ENCODE data around the gene CPE. TPM values are rescaled to one million over a fixed set of nuclear protein-coding genes. Genes with fewer than 3 reads are reported as not detected.
A peak's percentile ranks its signal among the peaks of the same experiment; 100 is the strongest.

Gene CPE
- total and polyA plus RNA-seq, 2 experiments from 2014 or later: 238 TPM

DNA sequence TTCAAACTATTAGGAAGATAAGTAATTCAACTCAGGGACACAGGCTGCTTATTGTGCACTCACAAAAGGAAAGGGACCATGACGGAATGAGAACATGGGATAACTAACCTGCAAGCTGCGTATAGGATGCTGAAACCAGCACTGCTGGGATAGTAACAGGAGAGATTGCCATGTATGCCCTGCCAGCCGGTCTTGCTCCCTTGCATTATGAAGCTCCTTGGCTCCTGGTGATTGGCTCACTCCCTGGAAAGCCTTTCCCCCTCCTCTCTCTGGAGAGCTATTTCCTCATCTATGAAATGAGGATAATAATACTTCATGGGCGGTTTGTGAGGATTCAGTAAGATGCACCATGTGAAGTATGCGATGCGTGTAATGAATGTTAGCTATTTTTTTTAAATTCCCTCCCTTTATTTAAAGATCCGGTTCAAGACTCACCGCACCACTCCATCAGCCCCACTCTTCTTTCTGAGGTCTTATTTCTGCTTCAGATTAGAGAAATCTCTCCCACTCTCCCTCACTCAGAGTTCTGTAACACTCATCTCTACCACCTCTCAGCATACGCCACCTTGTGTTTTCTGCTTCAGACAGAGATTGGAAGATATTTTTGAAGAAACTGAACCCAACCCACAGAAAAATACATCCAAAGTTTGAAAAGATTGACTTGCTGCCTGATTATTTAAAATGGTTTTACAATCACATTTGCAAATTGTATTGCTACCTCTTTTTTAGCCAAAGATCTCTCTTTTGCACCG is 33.0 kb upstream of the CPE start:
- Histone ChIP-seq H3K27me3 (no peaks in the 10 kb centered on the region), H3K36me3 (peaks cover 20% of the 10 kb centered on the region), H3K4me3 (no peak overlapping the region), H3K9me3 (ENCODE audit: low read depth) (no peaks in the 10 kb centered on the region), H3K27ac (no peak overlapping the region), H3K4me1 (ENCODE audit: low read depth) (peaks cover 13% of the 10 kb centered on the region)
- peak in 1 of 2 donors; percentile 33 for DNase-seq (ENCODE audit: low read depth in 1 of 2, low spot score in 1 of 2)
- no peak for TF ChIP-seq CTCF (IDR thresholded peaks at IDR 0.05; ENCODE audit: low read depth, low read length)

- Histone ChIP-seq H3K4me1 (ENCODE audit: low read depth) (peaks cover 13% of the 10 kb centered on the region), H3K27ac (peak overlapping the region; percentile 20), H3K27me3 (no peaks in the 10 kb centered on the region), H3K4me3 (no peak overlapping the region), H3K9me3 (ENCODE audit: low read depth) (no peaks in the 10 kb centered on the region), H3K36me3 (no peaks in the 10 kb centered on the region)
- TF ChIP-seq CTCF (IDR thresholded peaks at IDR 0.05; ENCODE audit: low read depth, low read length): no peak
- no peak for DNase-seq (ENCODE audit: low read depth in 1 of 2, low spot score in 1 of 2)
These were observed 30.9 kb upstream of the CPE start for GRCh38 chr4:165347647-165348569.

DNA sequence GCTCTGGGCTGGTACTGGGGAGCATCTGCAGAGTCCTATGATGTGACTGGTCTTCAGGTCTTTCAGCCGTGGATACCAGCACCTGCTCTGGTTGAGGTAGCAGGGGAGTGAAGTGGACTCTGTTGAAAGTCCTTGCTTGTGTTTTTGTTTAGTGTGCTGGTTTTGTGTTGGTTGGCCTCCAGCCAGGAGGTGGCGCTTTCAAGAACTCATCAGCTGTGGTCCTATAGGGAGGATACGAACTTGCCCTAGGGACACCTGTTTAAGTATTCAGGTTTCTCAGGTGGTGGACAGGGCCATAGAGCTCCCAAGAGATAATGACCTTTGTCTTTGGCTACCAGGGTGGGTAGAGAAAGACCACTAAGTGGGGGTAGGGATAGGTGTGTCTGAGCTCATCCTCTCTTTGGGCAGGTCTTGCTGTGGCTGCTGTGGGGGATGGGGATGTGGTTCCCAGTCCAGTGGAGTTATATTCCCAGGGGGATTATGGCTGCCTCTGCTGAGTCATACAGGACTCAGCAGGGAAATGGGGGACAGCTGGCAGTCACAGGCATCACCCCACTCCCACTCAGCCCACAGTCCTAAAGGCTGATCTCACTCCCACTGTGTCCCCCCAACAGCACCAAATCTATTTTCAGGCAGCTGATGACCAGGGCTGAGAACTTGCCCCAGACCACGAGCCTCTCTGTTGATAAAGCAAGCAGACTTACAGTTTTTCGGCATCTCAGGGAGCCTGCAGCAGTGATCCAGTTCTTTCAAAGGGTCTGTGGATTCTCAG is 27.3 kb upstream of the CPE start:
- DNase-seq (ENCODE audit: low read depth in 1 of 2, low spot score in 1 of 2): no peak
- no peaks in the 10 kb centered on the region for H3K9me3 ChIP-seq (ENCODE audit: low read depth)
- TF ChIP-seq CTCF (IDR thresholded peaks at IDR 0.05; ENCODE audit: low read depth, low read length): no peak
- no peaks in the 10 kb centered on the region for H3K27me3 ChIP-seq
- H3K4me3 ChIP-seq: no peak overlapping the region
- no peak overlapping the region for H3K27ac ChIP-seq
- peaks cover 13% of the 10 kb centered on the region for H3K4me1 ChIP-seq (ENCODE audit: low read depth)
- H3K36me3 ChIP-seq: no peaks in the 10 kb centered on the region

DNA sequence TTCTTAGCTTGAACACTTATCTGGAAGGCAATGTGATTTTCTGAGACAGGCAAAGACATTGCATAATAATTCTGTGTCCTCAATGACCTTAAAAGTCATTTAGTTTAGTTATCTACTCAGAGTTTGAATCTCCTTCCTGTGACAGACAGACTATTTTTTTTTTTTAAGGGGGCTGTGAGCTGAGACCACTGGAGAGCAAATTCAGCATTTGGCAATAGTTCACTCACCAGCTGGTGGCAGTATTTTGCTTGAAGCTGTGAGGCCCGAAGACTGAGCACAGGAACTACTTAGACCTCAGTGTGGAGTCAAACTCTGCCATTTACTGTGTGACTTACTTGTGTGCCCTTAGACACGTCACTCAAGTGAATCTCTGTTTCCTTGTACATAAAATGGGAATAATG is 22.9 kb upstream of the CPE start:
- peak; percentile 65 for TF ChIP-seq CTCF (IDR thresholded peaks at IDR 0.05; ENCODE audit: low read depth, low read length)
- H3K9me3 ChIP-seq (ENCODE audit: low read depth): no peaks in the 10 kb centered on the region
- peak; percentile 58 to 71 for DNase-seq (ENCODE audit: low read depth in 1 of 2, low spot score in 1 of 2)
- no peaks in the 10 kb centered on the region for H3K36me3 ChIP-seq
- H3K27ac ChIP-seq: no peak overlapping the region
- no peaks in the 10 kb centered on the region for H3K4me1 ChIP-seq (ENCODE audit: low read depth)
- H3K27me3 ChIP-seq: no peaks in the 10 kb centered on the region
- H3K4me3 ChIP-seq: no peak overlapping the region

GRCh38 chr4:165359506-165359905 is 19.3 kb upstream of the CPE start:
- DNase-seq (ENCODE audit: low read depth in 1 of 2, low spot score in 1 of 2): peak in 1 of 2 donors; percentile 64
- H3K27ac ChIP-seq: no peak overlapping the region

More at GRCh38 chr4:165359506-165359905, 19.3 kb upstream of the CPE start:
- Histone ChIP-seq H3K9me3 (ENCODE audit: low read depth) (no peaks in the 10 kb centered on the region), H3K4me1 (ENCODE audit: low read depth) (no peaks in the 10 kb centered on the region), H3K36me3 (no peaks in the 10 kb centered on the region), H3K4me3 (no peak overlapping the region), H3K27me3 (no peaks in the 10 kb centered on the region)
- no peak for TF ChIP-seq CTCF (IDR thresholded peaks at IDR 0.05; ENCODE audit: low read depth, low read length)
